OCI-LY7 (cell line): ENCODE measurements around the gene ISCA1. TPM values are rescaled to one million over a fixed set of nuclear protein-coding genes. Genes with fewer than 3 reads are reported as not detected.

Source experiments
- BruUV-seq: library from RNA; stranded (reverse); fragments of 400-500 nt; replicated peaks from 2 replicates; lab custom pipeline; 2021; lab: Mats Ljungman, UMichigan
- CTCF ChIA-PET: fragments of 300-600 bp; sonication (Branson Sonifier 250); formaldehyde crosslinking; loops from one replicate; lab custom pipeline; 2022; ENCODE audit warnings: antibody characterized with exemption; ENCODE audit not compliant: unreplicated experiment; lab: Charles Lee
- POLR2A ChIA-PET: fragments of 300-600 bp; sonication (Branson Sonifier 250); formaldehyde crosslinking; loops from one replicate; lab custom pipeline; 2022; ENCODE audit warnings: antibody characterized with exemption; lab: Charles Lee
- DNase-seq: peaks from one replicate; pipeline ENCODE4 v3.0.0-alpha.2; 2015; ENCODE audit warnings: low spot score
- H2AFZ ChIP-seq: fragments of 200-600 bp; sonication (generic), shearing (Covaris generic); 2 replicates; pipeline ENCODE4 v1.6.1; 2014; ENCODE audit warnings: mild to moderate bottlenecking, antibody characterized with exemption, low read length, moderate library complexity
- H3K27ac ChIP-seq: fragments of 200-600 bp; sonication (generic); 2 replicates; pipeline ENCODE4 v1.5.1; 2014; ENCODE audit warnings: mixed run types, low read depth, mild to moderate bottlenecking, moderate library complexity, low read length, inconsistent platforms; ENCODE audit not compliant: poor library complexity, severe bottlenecking
- H3K36me3 ChIP-seq: fragments of 200-600 bp; sonication (generic); 2 replicates; pipeline ENCODE4 v1.6.1; 2014; ENCODE audit warnings: mild to moderate bottlenecking, antibody characterized with exemption, low read length, moderate library complexity, mixed read lengths; ENCODE audit not compliant: insufficient read depth
- H3K4me1 ChIP-seq: fragments of 200-600 bp; sonication (generic); 2 replicates; pipeline ENCODE4 v1.5.1; 2014; ENCODE audit warnings: mild to moderate bottlenecking, low read length; ENCODE audit not compliant: insufficient read depth, poor library complexity, severe bottlenecking
- H3K4me2 ChIP-seq: fragments of 200-600 bp; sonication (generic); 2 replicates; pipeline ENCODE4 v1.6.1; 2014; ENCODE audit warnings: mild to moderate bottlenecking, low read length
- H3K4me3 ChIP-seq: fragments of 200-600 bp; sonication (generic); 2 replicates; pipeline ENCODE4 v1.5.1; 2014; ENCODE audit warnings: mild to moderate bottlenecking, low read depth, low read length; ENCODE audit not compliant: poor library complexity, severe bottlenecking
- H3K79me2 ChIP-seq: fragments of 200-600 bp; sonication (generic); 2 replicates; pipeline ENCODE4 v1.6.1; 2016; ENCODE audit warnings: low read depth, mild to moderate bottlenecking, low read length, moderate library complexity, mixed read lengths; ENCODE audit not compliant: insufficient read depth
- H3K9me2 ChIP-seq: fragments of 200-600 bp; sonication (generic); 2 replicates; pipeline ENCODE4 v1.6.1; 2016; ENCODE audit warnings: mild to moderate bottlenecking, low read length, mixed read lengths; ENCODE audit not compliant: insufficient read depth
- H3K9me3 ChIP-seq: fragments of 200-600 bp; sonication (generic); 2 replicates; pipeline ENCODE4 v1.6.1; 2014; ENCODE audit warnings: mild to moderate bottlenecking, mixed run types, low read length, mixed read lengths
- H4K20me1 ChIP-seq: fragments of 200-600 bp; sonication (generic); 2 replicates; pipeline ENCODE4 v1.6.1; 2014; ENCODE audit warnings: mild to moderate bottlenecking, antibody characterized with exemption, low read length, moderate library complexity, mixed read lengths; ENCODE audit not compliant: insufficient read depth
- EZH2phosphoT487 ChIP-seq: fragments of 200-600 bp; sonication (generic); IDR thresholded peaks from 2 replicates; pipeline ENCODE4 v1.6.1; 2018; ENCODE audit warnings: low read depth, borderline replicate concordance, mild to moderate bottlenecking, mixed run types, antibody characterized with exemption, low read length, moderate library complexity, mixed read lengths
- intact Hi-C: fragments of 100-400 bp; cut with micrococcal nuclease; formaldehyde crosslinking; loops from one replicate; pipeline ENCODE4 v1.10.0; 2022; ENCODE audit not compliant: unreplicated experiment
- total RNA-seq, 2 experiments: library from RNA; depleted of rRNA in 1 of 2; stranded (reverse); fragments of >200 nt in 1 of 2; shearing (Covaris generic) in 1 of 2; gene quantifications; 2 replicates each; pipeline ENCODE4 v1.2.3, GENCODE V29; 2014 to 2022
- TF ChIP-seq, protein P1 (sequence below): fragments of 200-600 bp; sonication (generic); conservative IDR thresholded peaks from 2 replicates; pipeline ENCODE4 v1.5.1; 2014; ENCODE audit warnings: mild to moderate bottlenecking, antibody characterized with exemption, low read length, moderate library complexity, mixed read lengths

ISCA1 gene
- total RNA-seq, 2 experiments from 2014 or later = 21.8 to 24.0 TPM

DNA sequence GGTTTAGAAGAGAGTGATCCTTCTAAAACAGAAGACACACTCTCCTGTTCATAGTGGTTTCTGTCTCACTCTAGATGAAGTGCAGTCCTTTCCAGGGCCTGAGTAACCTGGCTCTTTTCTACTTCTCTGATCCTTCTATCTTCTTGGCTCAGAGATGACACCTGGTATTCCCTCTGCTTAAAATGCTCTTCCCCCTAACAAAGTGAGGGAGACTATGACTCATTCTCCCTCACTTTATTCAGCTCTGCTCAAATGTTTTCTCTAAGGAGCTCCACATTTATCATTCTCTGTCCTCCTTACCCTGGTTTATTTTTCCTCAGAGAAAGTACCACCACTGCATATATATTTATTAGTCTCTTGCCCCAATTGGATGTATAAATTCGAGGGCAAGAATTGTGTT is 47.3 kb upstream of the ISCA1 start:
- no peak overlapping the region for H3K4me2 ChIP-seq
- H3K27ac ChIP-seq = no peak overlapping the region
- H3K9me3 ChIP-seq = no peaks in the 10 kb centered on the region
- H3K9me2 ChIP-seq = no peaks in the 10 kb centered on the region
- H3K36me3 ChIP-seq = peaks cover 91% of the 10 kb centered on the region
- H2AFZ ChIP-seq = no peak overlapping the region
- DNase-seq = no peak
- intact Hi-C loops = no loop called here
- no peaks in the 10 kb centered on the region for H3K4me1 ChIP-seq
- no peaks in the 10 kb centered on the region for H4K20me1 ChIP-seq
- ChIA-PET POLR2A (no interaction called here), CTCF (no interaction called here)
- no peaks in the 10 kb centered on the region for H3K79me2 ChIP-seq
- BruUV-seq = no TSS peak
- TF ChIP-seq EZH2phosphoT487 = no peak
- H3K4me3 ChIP-seq = no peak overlapping the region

DNA sequence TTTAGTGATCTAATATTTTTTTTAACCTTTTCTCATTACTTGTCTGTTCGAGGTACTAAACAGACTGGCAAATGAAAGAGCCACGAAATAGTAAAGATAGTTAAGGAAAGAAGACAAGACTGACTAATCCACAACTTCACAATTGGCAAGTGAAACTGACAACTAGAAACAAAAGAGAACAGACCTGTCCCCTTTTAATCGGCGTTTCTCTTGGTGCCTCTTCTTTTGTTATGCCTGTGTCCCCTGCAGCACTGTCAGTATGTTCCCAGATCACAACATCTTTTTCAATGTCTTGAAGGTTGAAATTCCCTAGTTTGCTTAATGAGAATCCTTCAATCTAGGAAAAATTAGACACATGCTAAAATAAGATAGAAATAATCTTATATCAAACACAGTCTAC is 45.8 kb upstream of the ISCA1 start:
- no peaks in the 10 kb centered on the region for H3K9me2 ChIP-seq
- H3K9me3 ChIP-seq = no peaks in the 10 kb centered on the region
- ChIA-PET CTCF (no interaction called here), POLR2A (interaction anchor here (0.6 to 0.7 kb wide), 2 partner anchors 14 to 399 kb away, joined by 3 read pairs; no protein-coding TSS in a partner anchor)
- TF ChIP-seq, protein P1, sequence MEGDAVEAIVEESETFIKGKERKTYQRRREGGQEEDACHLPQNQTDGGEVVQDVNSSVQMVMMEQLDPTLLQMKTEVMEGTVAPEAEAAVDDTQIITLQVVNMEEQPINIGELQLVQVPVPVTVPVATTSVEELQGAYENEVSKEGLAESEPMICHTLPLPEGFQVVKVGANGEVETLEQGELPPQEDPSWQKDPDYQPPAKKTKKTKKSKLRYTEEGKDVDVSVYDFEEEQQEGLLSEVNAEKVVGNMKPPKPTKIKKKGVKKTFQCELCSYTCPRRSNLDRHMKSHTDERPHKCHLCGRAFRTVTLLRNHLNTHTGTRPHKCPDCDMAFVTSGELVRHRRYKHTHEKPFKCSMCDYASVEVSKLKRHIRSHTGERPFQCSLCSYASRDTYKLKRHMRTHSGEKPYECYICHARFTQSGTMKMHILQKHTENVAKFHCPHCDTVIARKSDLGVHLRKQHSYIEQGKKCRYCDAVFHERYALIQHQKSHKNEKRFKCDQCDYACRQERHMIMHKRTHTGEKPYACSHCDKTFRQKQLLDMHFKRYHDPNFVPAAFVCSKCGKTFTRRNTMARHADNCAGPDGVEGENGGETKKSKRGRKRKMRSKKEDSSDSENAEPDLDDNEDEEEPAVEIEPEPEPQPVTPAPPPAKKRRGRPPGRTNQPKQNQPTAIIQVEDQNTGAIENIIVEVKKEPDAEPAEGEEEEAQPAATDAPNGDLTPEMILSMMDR = no peak
- no peak for TF ChIP-seq EZH2phosphoT487
- peaks cover 91% of the 10 kb centered on the region for H3K36me3 ChIP-seq
- H4K20me1 ChIP-seq = no peaks in the 10 kb centered on the region
- BruUV-seq = no TSS peak
- no peaks in the 10 kb centered on the region for H3K4me1 ChIP-seq
- no peak overlapping the region for H3K27ac ChIP-seq
- no peaks in the 10 kb centered on the region for H3K79me2 ChIP-seq
- intact Hi-C loops = no loop called here
- H3K4me2 ChIP-seq = no peak overlapping the region
- H3K4me3 ChIP-seq = no peak overlapping the region
- no peak overlapping the region for H2AFZ ChIP-seq
- DNase-seq = no peak

DNA sequence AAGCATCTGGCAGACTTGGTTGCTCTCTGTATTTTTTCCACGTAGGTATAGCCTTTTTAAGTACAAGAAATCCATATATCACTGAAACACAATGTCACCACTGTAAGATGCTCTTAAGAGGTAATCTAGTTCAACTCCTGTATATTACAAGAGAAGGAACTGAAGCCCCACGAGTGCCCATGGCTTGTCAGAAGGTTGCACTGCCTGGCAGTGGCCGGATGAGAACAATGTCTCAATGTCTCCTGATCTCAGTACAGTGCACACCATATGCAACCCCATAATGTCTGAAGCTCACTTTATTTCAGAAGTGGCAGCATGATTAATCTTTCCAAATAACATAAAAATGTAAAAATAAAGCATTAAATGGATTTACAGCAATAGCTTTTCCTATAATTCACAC is 44.2 kb upstream of the ISCA1 start:
- no TSS peak for BruUV-seq
- H4K20me1 ChIP-seq = no peaks in the 10 kb centered on the region
- ChIA-PET POLR2A (interaction anchor here (1.1 to 2.3 kb wide), 3 partner anchors 16 to 31 kb away, joined by 4 to 7 read pairs (median 6); no protein-coding TSS in a partner anchor), CTCF (no interaction called here)
- no peak for DNase-seq
- H3K4me1 ChIP-seq = no peaks in the 10 kb centered on the region
- no peak overlapping the region for H2AFZ ChIP-seq
- H3K9me2 ChIP-seq = no peaks in the 10 kb centered on the region
- intact Hi-C loops = no loop called here
- no peak overlapping the region for H3K4me2 ChIP-seq
- H3K79me2 ChIP-seq = no peaks in the 10 kb centered on the region
- H3K27ac ChIP-seq = no peak overlapping the region
- no peaks in the 10 kb centered on the region for H3K9me3 ChIP-seq
- peaks cover 91% of the 10 kb centered on the region for H3K36me3 ChIP-seq
- TF ChIP-seq, protein P1 = no peak
- no peak for TF ChIP-seq EZH2phosphoT487
- no peak overlapping the region for H3K4me3 ChIP-seq
